PC-9 (cell line): ENCODE data around the gene C17orf107. TPM values are rescaled to one million over a fixed set of nuclear protein-coding genes. Genes with fewer than 3 reads are reported as not detected.

Experiments
- BruUV-seq: library from RNA; stranded (reverse); fragments of 400-500 nt; replicated peaks from 2 replicates; lab custom pipeline; 2021; lab: Mats Ljungman, UMichigan
- CTCF ChIA-PET: fragments of 300-600 bp; sonication (Branson Sonifier 250); formaldehyde crosslinking; loops from one replicate; lab custom pipeline; 2022; ENCODE audit warnings: antibody characterized with exemption; lab: Charles Lee
- POLR2A ChIA-PET: fragments of 300-600 bp; sonication (Branson Sonifier 250); formaldehyde crosslinking; loops from one replicate; lab custom pipeline; 2022; ENCODE audit warnings: antibody characterized with exemption; ENCODE audit not compliant: unreplicated experiment; lab: Charles Lee
- DNase-seq, 2 experiments: peaks; one replicate each; pipeline versions ENCODE4 v3.0.0 to v3.0.0-alpha.2; 2015 to 2022; ENCODE audit warnings: mixed read lengths in 1 of 2
- H2AFZ ChIP-seq: fragments of 200-600 bp; sonication (generic); 2 replicates; pipeline ENCODE4 v1.8.1; 2017; ENCODE audit warnings: antibody characterized with exemption
- H3F3A ChIP-seq: fragments of 200-600 bp; sonication (generic); 2 replicates; pipeline ENCODE4 v1.8.1; 2017; ENCODE audit warnings: antibody characterized with exemption, mild to moderate bottlenecking, low read depth; ENCODE audit not compliant: insufficient read depth
- H3K27ac ChIP-seq: fragments of 200-600 bp; sonication (generic); 2 replicates; pipeline ENCODE4 v1.6.1; 2016; ENCODE audit warnings: mixed run types
- H3K27me3 ChIP-seq: fragments of 200-600 bp; sonication (generic); 2 replicates; pipeline ENCODE4 v1.6.1; 2016; ENCODE audit warnings: low read depth, mixed run types; ENCODE audit not compliant: insufficient read depth
- H3K36me3 ChIP-seq: fragments of 200-600 bp; sonication (generic); 2 replicates; pipeline ENCODE4 v1.6.1; 2016; ENCODE audit warnings: low read depth, mixed run types
- H3K4me1 ChIP-seq: fragments of 200-600 bp; sonication (generic); replicated peaks from 2 replicates; pipeline ENCODE4 v1.6.1; 2016; ENCODE audit warnings: mixed run types; ENCODE audit not compliant: insufficient read depth
- H3K4me2 ChIP-seq: fragments of 200-600 bp; sonication (generic); 2 replicates; pipeline ENCODE4 v1.6.1; 2017; ENCODE audit warnings: mixed run types
- H3K4me3 ChIP-seq: fragments of 200-600 bp; sonication (generic); 2 replicates; pipeline ENCODE4 v1.6.1; 2016; ENCODE audit warnings: mixed run types
- H3K79me2 ChIP-seq: fragments of 200-600 bp; sonication (generic); 2 replicates; pipeline ENCODE4 v1.6.1; 2017; ENCODE audit warnings: low read depth, mixed run types
- H3K9me2 ChIP-seq: fragments of 200-600 bp; sonication (generic); 2 replicates; pipeline ENCODE4 v1.8.1; 2017; ENCODE audit warnings: mild to moderate bottlenecking; ENCODE audit not compliant: insufficient read depth
- H3K9me3 ChIP-seq: fragments of 200-600 bp; sonication (generic); 2 replicates; pipeline ENCODE4 v1.8.1; 2016; ENCODE audit warnings: low read depth; ENCODE audit not compliant: insufficient read depth
- H4K20me1 ChIP-seq: fragments of 200-600 bp; sonication (generic); 2 replicates; pipeline ENCODE4 v1.8.1; 2017; ENCODE audit not compliant: insufficient read depth
- EZH2 ChIP-seq: fragments of 200-600 bp; sonication (generic); IDR thresholded peaks from 2 replicates; pipeline ENCODE4 v1.8.0; 2017; ENCODE audit warnings: antibody characterized with exemption, low read depth
- intact Hi-C: fragments of 100-400 bp; cut with micrococcal nuclease; formaldehyde crosslinking; loops from one replicate; pipeline ENCODE4 v1.10.0; 2022; ENCODE audit not compliant: unreplicated experiment
- total RNA-seq: library from RNA; stranded (reverse); gene quantifications from 2 replicates; pipeline ENCODE4 v1.2.3, GENCODE V29; 2021
- TF ChIP-seq, protein P1 (sequence below): fragments of 200-600 bp; sonication (generic); conservative IDR thresholded peaks from 2 replicates; pipeline ENCODE4 v1.6.1; 2017; ENCODE audit warnings: mixed run types, antibody characterized with exemption, mild to moderate bottlenecking, moderate library complexity

C17orf107 gene
- total RNA-seq, 1 experiment from 2014 or later, result 3.1 TPM

DNA sequence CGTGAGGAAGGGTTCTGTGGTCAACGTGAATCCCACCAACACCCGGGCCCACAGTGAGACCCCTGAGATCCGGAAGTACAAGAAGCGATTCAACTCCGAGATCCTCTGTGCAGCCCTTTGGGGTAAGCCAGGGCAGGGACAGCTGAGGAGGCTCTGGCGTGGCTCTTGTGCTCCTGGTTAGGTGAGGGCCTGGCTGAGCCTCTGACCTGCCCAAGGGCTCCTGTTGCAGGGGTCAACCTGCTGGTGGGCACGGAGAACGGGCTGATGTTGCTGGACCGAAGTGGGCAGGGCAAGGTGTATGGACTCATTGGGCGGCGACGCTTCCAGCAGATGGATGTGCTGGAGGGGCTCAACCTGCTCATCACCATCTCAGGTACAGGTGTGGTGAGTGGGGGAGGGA lies 4.2 kb upstream of the C17orf107 start:
- no peak overlapping the region for H3K4me2 ChIP-seq
- no peak for DNase-seq
- H3F3A ChIP-seq, result peaks cover 8% of the 10 kb centered on the region; the same call in 1 of the 2 replicates
- H3K9me2 ChIP-seq, result no peaks in the 10 kb centered on the region
- ChIA-PET POLR2A (no interaction called here), CTCF (interaction anchor here (0.7 kb wide), 1 partner anchor 87 kb away, joined by 3 read pairs; no protein-coding TSS in a partner anchor)
- no peaks in the 10 kb centered on the region for H3K79me2 ChIP-seq
- BruUV-seq, result no TSS peak
- H3K4me1 ChIP-seq, result no peaks in the 10 kb centered on the region
- no peak overlapping the region for H3K4me3 ChIP-seq
- H2AFZ ChIP-seq, result no peak overlapping the region
- H3K36me3 ChIP-seq, result no peaks in the 10 kb centered on the region
- no peaks in the 10 kb centered on the region for H3K27me3 ChIP-seq
- H4K20me1 ChIP-seq, result no peaks in the 10 kb centered on the region
- H3K27ac ChIP-seq, result no peak overlapping the region
- TF ChIP-seq, protein P1, sequence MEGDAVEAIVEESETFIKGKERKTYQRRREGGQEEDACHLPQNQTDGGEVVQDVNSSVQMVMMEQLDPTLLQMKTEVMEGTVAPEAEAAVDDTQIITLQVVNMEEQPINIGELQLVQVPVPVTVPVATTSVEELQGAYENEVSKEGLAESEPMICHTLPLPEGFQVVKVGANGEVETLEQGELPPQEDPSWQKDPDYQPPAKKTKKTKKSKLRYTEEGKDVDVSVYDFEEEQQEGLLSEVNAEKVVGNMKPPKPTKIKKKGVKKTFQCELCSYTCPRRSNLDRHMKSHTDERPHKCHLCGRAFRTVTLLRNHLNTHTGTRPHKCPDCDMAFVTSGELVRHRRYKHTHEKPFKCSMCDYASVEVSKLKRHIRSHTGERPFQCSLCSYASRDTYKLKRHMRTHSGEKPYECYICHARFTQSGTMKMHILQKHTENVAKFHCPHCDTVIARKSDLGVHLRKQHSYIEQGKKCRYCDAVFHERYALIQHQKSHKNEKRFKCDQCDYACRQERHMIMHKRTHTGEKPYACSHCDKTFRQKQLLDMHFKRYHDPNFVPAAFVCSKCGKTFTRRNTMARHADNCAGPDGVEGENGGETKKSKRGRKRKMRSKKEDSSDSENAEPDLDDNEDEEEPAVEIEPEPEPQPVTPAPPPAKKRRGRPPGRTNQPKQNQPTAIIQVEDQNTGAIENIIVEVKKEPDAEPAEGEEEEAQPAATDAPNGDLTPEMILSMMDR, result no peak
- no peak for TF ChIP-seq EZH2
- H3K9me3 ChIP-seq, result no peaks in the 10 kb centered on the region
- intact Hi-C loops, result no loop called here

DNA sequence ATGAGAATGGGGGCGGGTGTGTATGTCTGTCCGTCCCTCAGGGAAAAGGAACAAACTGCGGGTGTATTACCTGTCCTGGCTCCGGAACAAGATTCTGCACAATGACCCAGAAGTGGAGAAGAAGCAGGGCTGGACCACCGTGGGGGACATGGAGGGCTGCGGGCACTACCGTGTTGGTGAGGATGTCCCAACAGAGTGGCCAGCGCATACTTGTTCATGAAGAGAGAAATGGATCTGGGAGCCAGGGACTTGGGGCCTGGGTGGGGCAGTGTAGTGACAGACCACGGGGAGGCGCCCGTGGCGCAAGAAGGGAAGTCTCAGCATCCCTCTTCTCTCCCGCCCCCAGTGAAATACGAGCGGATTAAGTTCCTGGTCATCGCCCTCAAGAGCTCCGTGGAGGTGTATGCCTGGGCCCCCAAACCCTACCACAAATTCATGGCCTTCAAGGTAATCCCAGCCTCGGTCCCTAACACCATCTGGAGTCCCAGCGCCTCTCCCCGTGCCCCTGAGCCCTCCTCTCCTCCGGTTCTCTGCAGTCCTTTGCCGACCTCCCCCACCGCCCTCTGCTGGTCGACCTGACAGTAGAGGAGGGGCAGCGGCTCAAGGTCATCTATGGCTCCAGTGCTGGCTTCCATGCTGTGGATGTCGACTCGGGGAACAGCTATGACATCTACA lies 3.5 kb upstream of the C17orf107 start:
- no TSS peak for BruUV-seq
- CTCF ChIA-PET, result no interaction called here

DNA sequence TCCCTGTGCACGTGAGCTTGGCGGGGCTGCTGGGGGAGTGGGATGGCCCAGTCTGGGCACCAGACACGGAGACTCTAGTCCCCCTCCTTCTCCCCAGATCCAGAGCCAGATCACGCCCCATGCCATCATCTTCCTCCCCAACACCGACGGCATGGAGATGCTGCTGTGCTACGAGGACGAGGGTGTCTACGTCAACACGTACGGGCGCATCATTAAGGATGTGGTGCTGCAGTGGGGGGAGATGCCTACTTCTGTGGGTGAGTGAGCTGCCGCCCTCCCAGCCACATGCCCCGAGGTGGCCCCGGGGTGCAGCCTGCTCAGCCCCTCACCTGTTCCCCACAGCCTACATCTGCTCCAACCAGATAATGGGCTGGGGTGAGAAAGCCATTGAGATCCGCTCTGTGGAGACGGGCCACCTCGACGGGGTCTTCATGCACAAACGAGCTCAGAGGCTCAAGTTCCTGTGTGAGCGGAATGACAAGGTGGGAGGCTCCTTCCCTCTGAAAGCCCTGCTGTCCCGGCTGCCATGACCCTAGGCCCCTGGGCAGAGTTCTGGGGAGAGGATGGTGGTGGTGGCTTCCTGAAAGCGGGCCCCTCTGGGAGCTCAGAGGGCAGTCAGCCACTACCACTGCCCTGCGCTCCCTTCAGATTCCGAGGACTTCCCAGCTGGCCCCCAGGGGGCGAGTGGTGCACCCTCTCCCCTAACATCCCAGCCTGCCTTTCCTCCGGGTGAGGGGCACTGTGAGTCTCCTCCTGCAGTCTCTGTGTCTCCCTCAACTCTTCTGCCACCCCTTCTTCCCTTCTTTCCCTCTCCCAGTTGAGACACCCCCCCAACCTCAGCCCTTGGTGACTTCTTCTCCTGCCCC lies 2.8 kb upstream of the C17orf107 start:
- POLR2A ChIA-PET, result interaction anchor here (1.2 kb wide), 1 partner anchor 159 kb away, joined by 4 read pairs; no protein-coding TSS in a partner anchor
- no peaks in the 10 kb centered on the region for H3K36me3 ChIP-seq
- CTCF ChIA-PET, result no interaction called here
- H3F3A ChIP-seq, result peaks cover 11% of the 10 kb centered on the region; the same call in 1 of the 2 replicates
- no peaks in the 10 kb centered on the region for H3K27me3 ChIP-seq
- H3K27ac ChIP-seq, result no peak overlapping the region
- no peak for DNase-seq
- no peak overlapping the region for H3K4me2 ChIP-seq
- no peaks in the 10 kb centered on the region for H4K20me1 ChIP-seq
- intact Hi-C loops, result no loop called here
- TF ChIP-seq EZH2, result no peak
- TF ChIP-seq, protein P1, result no peak
- no TSS peak for BruUV-seq
- no peak overlapping the region for H3K4me3 ChIP-seq
- no peaks in the 10 kb centered on the region for H3K9me2 ChIP-seq
- H3K4me1 ChIP-seq, result no peaks in the 10 kb centered on the region
- no peak overlapping the region for H2AFZ ChIP-seq
- no peaks in the 10 kb centered on the region for H3K79me2 ChIP-seq
- no peaks in the 10 kb centered on the region for H3K9me3 ChIP-seq

More for the DNA sequence above, 3.5 kb upstream of the C17orf107 start:
- no peak for TF ChIP-seq EZH2
- TF ChIP-seq, protein P1, result no peak
- H3K4me2 ChIP-seq, result no peak overlapping the region
- no peaks in the 10 kb centered on the region for H3K27me3 ChIP-seq
- no peaks in the 10 kb centered on the region for H4K20me1 ChIP-seq
- H2AFZ ChIP-seq, result no peak overlapping the region
- no peak for DNase-seq
- POLR2A ChIA-PET, result no interaction called here
- intact Hi-C loops, result no loop called here
- no peaks in the 10 kb centered on the region for H3K9me3 ChIP-seq
- H3K27ac ChIP-seq, result no peak overlapping the region
- H3K79me2 ChIP-seq, result no peaks in the 10 kb centered on the region
- H3F3A ChIP-seq, result peaks cover 8% of the 10 kb centered on the region; the same call in 1 of the 2 replicates
- H3K4me3 ChIP-seq, result no peak overlapping the region
- no peaks in the 10 kb centered on the region for H3K9me2 ChIP-seq
- H3K36me3 ChIP-seq, result no peaks in the 10 kb centered on the region
- H3K4me1 ChIP-seq, result no peaks in the 10 kb centered on the region
